Measurements from ENCODE around the gene GALNT5.

GALNT5 gene

DNA sequence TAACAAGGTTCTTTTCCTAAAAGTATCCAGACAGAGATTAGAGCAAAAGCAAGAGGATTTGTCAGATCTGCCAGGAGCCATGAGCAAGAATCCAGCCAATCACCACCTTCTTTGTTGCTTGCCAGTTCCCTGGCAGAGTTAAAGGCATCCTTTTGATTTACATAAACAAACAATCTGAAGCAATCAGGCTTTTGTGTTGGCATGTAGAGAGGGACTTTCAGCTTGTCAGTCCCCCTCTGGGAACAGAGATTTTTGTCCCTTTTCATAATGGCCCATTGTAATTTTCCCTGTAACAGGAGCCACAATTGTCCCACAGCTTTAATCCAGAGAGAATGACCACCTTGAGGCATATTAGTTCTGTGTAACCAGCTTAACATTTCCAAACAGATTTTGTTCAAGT, 68.3 kb downstream of the GALNT5 start, which contains the start of gene ERMN:
Gene ERMN, minus strand, starts transcription at position 39 of the 400 bp plus-strand sequence. CDS start 182 bp downstream, outside the sequence.
- TF ChIP-seq, protein P1, sequence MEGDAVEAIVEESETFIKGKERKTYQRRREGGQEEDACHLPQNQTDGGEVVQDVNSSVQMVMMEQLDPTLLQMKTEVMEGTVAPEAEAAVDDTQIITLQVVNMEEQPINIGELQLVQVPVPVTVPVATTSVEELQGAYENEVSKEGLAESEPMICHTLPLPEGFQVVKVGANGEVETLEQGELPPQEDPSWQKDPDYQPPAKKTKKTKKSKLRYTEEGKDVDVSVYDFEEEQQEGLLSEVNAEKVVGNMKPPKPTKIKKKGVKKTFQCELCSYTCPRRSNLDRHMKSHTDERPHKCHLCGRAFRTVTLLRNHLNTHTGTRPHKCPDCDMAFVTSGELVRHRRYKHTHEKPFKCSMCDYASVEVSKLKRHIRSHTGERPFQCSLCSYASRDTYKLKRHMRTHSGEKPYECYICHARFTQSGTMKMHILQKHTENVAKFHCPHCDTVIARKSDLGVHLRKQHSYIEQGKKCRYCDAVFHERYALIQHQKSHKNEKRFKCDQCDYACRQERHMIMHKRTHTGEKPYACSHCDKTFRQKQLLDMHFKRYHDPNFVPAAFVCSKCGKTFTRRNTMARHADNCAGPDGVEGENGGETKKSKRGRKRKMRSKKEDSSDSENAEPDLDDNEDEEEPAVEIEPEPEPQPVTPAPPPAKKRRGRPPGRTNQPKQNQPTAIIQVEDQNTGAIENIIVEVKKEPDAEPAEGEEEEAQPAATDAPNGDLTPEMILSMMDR (IDR thresholded peaks at IDR 0.05) = no peak

DNA sequence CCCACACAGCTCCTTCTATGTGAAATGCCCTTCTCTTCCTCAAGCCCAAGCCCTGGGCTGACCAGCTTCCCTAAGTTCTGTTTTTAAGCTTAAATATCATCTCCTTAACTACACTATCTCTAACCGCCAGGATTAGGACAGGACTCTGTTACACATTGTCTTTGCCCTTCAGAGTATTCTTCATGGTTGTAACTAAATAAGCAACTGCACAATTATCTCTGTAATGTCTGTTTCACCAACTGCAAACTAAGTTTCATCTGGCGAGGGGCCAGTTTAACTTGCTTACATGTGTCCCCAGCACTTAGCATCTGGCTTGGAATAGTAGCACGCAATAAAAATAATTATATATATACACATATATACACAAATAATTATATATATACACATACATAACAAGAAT, 69.2 kb downstream of the GALNT5 start:
- TF ChIP-seq, protein P1 (IDR thresholded peaks at IDR 0.05) = no peak

DNA sequence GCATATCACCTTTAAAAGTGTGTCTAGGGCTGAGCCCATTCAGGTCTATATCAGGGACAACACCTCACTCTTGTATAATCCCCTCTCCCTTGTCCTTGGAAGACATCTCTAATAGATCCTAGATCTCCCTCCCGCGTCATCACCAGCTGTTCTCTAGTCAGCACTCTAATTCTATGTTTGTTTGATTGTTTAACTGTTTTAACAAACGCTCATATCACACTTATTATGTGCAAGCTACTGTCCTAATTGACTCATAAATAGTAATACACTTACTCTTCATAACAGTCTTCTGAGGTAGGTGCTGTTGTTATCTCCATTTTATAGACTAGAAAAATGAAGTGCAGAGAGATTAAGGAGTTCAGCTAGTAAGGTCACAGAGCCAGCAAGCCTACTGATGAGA, 69.7 kb downstream of the GALNT5 start:
- TF ChIP-seq, protein P1 (IDR thresholded peaks at IDR 0.05) = no peak

DNA sequence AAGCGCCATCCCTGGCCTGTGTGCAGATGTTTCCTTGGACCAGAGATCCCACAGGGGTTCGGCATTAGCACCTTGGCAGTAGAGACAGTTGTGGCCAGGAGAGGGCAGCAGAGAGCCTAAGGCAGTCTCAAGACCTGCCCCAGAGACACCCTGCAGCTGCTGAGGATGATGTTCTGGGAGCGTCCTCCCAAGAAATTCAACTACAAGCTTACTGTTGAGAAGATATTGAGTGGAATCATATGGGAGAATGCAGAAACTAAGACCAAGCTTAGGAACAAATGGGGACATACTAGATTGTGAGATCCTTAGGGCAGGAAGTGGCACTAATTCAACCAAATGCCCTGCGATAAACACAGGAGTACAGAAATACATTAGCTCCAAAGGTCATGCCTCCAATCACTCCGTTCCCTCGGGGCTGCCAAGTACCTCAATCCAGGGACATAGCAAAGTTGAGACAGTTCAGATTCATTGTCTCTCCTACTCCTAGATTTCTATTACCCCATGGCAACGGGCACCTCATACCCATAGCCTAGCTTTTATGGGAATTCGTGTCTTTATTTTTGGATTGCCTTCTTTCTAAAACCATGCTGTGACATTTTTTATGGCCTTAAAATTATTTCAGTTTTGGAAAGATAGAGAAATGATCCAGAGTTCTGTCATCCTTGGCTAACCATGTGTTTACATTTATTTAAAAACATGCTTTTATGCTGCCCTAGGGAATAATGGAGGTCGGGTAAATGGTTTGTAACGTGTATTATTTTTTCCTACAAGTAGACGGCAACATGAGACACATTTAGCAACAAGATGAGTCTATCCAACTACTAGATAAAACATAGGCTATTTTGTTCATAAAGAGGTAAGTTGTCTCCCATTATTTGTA, 70.4 kb downstream of the GALNT5 start:
- TF ChIP-seq, protein P1 (IDR thresholded peaks at IDR 0.05) = peak; percentile 88

DNA sequence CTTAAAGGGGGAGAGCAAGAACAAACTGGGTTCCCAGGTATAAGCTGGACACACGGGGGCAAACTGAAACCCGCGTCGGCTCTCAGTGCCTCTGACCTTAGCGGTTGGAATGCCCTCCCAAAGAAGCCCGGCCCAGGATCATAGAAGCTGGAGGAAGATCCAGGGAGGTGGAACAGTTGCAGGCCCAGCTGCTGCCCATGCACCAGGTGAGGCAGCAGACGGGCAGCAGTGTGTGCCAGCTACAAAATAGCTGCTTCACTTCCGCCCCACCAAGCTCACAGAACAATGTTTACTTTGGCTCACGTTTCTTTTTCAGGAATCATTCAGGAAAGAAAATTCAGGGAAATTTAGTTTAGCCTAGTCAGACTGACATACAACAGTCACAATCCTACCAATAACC, 72.0 kb downstream of the GALNT5 start:
- TF ChIP-seq, protein P1 (IDR thresholded peaks at IDR 0.05) = no peak

DNA sequence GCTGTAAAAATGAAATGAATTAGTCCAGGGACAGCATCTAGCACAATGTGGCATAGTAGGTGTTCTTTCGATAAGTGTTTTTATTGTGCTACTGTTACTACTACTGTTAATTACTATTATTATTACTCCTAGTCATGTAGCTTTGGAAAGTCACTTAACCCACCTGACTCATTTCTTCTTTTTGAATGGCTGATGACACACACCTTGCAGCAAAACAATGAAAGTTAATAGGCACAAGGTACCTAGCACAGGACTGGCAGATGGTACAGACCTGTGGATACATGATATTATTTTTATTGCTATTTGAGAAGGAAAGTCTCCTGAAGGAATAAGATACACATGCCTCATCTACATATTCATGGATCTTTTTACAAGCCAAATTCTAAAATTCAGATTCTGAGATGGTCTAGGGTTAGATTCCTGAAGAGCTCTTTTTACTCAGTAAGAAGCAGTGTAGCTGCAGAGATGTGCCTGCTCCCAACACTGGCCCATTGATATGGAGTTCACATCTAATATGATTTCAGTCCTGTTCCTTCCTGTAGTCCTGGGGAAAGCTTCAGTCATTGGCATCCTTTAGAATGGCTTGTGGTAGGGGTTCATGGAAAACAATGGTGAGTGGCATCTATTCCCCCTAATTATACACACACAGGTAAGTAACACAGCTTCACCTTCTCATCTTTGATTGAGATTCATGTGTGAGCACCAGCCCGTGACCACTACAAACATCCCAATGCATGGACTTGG, 76.0 kb downstream of the GALNT5 start:
- TF ChIP-seq, protein P1 (IDR thresholded peaks at IDR 0.05) = no peak

DNA sequence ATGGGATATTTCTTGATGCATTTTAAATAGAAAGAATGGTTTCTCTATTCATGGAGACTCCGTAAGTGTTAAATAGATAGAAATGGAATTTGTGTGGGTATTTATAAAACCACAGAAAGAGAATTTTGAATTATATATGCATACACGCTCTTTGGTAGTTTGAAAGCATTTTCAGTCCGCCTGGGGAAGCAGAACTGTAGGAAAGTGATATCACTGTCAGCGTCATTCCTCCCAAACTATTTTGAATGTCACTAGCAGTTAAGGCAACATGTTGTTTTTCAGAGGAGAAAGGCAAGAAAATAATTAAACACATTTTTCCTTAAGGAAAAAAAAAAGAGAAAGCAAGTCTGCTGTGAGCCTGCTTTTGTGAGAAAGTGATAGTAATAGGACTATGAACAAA, 76.8 kb downstream of the GALNT5 start:
- TF ChIP-seq, protein P1 (IDR thresholded peaks at IDR 0.05) = no peak

All from LNCAP (cell line).